Suprapubic skin (tissue), 4 donors: Measurements from ENCODE around the gene MROH2B. TPM values are rescaled to one million over a fixed set of nuclear protein-coding genes. Genes with fewer than 3 reads are reported as not detected.

Source experiments
- DNase-seq, 2 donors: peaks; one replicate each; pipeline ENCODE4 v3.0.0-alpha.2; 2019; ENCODE audit warnings: low spot score in 2 of 2
- H3K27ac ChIP-seq: fragments of 200-600 bp; sonication (generic); one replicate; pipeline ENCODE4 v1.5.1; 2019
- H3K27me3 ChIP-seq: fragments of 200-600 bp; sonication (generic); one replicate; pipeline ENCODE4 v1.5.1; 2019
- H3K36me3 ChIP-seq: fragments of 200-600 bp; sonication (generic); one replicate; pipeline ENCODE4 v1.5.1; 2019
- H3K4me1 ChIP-seq: fragments of 200-600 bp; sonication (generic); one replicate; pipeline ENCODE4 v1.5.1; 2019
- H3K4me3 ChIP-seq: fragments of 200-600 bp; sonication (generic); one replicate; pipeline ENCODE4 v1.5.1; 2019; ENCODE audit warnings: mild to moderate bottlenecking
- H3K9me3 ChIP-seq: fragments of 200-600 bp; sonication (generic); one replicate; pipeline ENCODE4 v1.5.1; 2019
- EP300 ChIP-seq: sonication (generic); formaldehyde crosslinking; IDR thresholded peaks from one replicate; pipeline ENCODE4 v1.6.1; 2017; ENCODE audit warnings: antibody characterized with exemption
- POLR2A ChIP-seq, 2 donors: fragments of 450-650 bp; IDR thresholded peaks; one replicate each; pipeline ENCODE4 v1.6.1; 2017; ENCODE audit warnings: antibody characterized with exemption in 2 of 2, mild to moderate bottlenecking in 2 of 2, moderate library complexity in 2 of 2
- POLR2AphosphoS5 ChIP-seq, 3 donors: sonication (generic); formaldehyde crosslinking; IDR thresholded peaks; one replicate each; pipeline ENCODE4 v1.6.1; 2017; ENCODE audit warnings: antibody characterized with exemption in 3 of 3
- WGBS: methylation state at CpG from one replicate; pipeline ENCODE4 v1.1.5; 2018; 5-methylcytosine and 5-hydroxymethylcytosine counted together
- total RNA-seq, 4 donors: library from RNA; depleted of rRNA; stranded (reverse); fragments of >200 nt; gene quantifications; one replicate each; pipeline ENCODE4 v1.1.0, GENCODE V29; 2016
- TF ChIP-seq, protein P1 (sequence below), 2 donors: fragments of 200-600 bp in 1 of 2; fragments of 450-650 bp in 1 of 2; sonication (generic) in 1 of 2; IDR thresholded peaks; one replicate each; pipeline ENCODE4 v1.5.1; 2016 to 2019; ENCODE audit warnings: antibody characterized with exemption in 2 of 2, mild to moderate bottlenecking in 1 of 2, moderate library complexity in 1 of 2

The MROH2B gene
- total RNA-seq, 4 donors from 2014 or later: not detected

- H3K27ac ChIP-seq: no peak overlapping the region
- H3K27me3 ChIP-seq: no peaks in the 10 kb centered on the region
- no peaks in the 10 kb centered on the region for H3K4me1 ChIP-seq
- no peak overlapping the region for H3K4me3 ChIP-seq
- DNase-seq: no peak
- 65% methylated on average over 6 of the region's 6 CpGs for WGBS
- no peaks in the 10 kb centered on the region for H3K9me3 ChIP-seq
- TF ChIP-seq, protein P1, sequence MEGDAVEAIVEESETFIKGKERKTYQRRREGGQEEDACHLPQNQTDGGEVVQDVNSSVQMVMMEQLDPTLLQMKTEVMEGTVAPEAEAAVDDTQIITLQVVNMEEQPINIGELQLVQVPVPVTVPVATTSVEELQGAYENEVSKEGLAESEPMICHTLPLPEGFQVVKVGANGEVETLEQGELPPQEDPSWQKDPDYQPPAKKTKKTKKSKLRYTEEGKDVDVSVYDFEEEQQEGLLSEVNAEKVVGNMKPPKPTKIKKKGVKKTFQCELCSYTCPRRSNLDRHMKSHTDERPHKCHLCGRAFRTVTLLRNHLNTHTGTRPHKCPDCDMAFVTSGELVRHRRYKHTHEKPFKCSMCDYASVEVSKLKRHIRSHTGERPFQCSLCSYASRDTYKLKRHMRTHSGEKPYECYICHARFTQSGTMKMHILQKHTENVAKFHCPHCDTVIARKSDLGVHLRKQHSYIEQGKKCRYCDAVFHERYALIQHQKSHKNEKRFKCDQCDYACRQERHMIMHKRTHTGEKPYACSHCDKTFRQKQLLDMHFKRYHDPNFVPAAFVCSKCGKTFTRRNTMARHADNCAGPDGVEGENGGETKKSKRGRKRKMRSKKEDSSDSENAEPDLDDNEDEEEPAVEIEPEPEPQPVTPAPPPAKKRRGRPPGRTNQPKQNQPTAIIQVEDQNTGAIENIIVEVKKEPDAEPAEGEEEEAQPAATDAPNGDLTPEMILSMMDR (IDR thresholded peaks at IDR 0.05): no peak
- TF ChIP-seq EP300: no peak
- TF ChIP-seq POLR2A (IDR thresholded peaks at IDR 0.05): no peak
- TF ChIP-seq POLR2AphosphoS5 (IDR thresholded peaks at IDR 0.05): no peak
- H3K36me3 ChIP-seq: no peaks in the 10 kb centered on the region
Measured at GRCh38 chr5:41065691-41066335, 5.3 kb downstream of the MROH2B start.

GRCh38 chr5:41057940-41058339 lies 13.2 kb downstream of the MROH2B start:
- 92% methylated on average over 9 of the region's 9 CpGs for WGBS
- no peak for DNase-seq
- no peaks in the 10 kb centered on the region for H3K27me3 ChIP-seq
- no peak overlapping the region for H3K4me3 ChIP-seq
- H3K9me3 ChIP-seq: no peaks in the 10 kb centered on the region
- no peaks in the 10 kb centered on the region for H3K4me1 ChIP-seq
- no peak for TF ChIP-seq POLR2A (IDR thresholded peaks at IDR 0.05)
- TF ChIP-seq, protein P1 (IDR thresholded peaks at IDR 0.05): no peak
- no peak for TF ChIP-seq EP300
- no peak for TF ChIP-seq POLR2AphosphoS5 (IDR thresholded peaks at IDR 0.05)
- no peaks in the 10 kb centered on the region for H3K36me3 ChIP-seq
- H3K27ac ChIP-seq: no peak overlapping the region

- Histone ChIP-seq H3K27me3 (no peaks in the 10 kb centered on the region), H3K4me3 (no peak overlapping the region), H3K36me3 (no peaks in the 10 kb centered on the region), H3K9me3 (no peaks in the 10 kb centered on the region), H3K4me1 (no peaks in the 10 kb centered on the region), H3K27ac (no peak overlapping the region)
- TF ChIP-seq POLR2A (IDR thresholded peaks at IDR 0.05) (no peak), POLR2AphosphoS5 (IDR thresholded peaks at IDR 0.05) (no peak), EP300 (no peak)
- TF ChIP-seq, protein P1 (IDR thresholded peaks at IDR 0.05): no peak
- WGBS: 69% methylated on average over 1 of the region's 5 CpGs
- DNase-seq: no peak
Measured at GRCh38 chr5:41057231-41057630, 13.9 kb downstream of the MROH2B start.

DNA sequence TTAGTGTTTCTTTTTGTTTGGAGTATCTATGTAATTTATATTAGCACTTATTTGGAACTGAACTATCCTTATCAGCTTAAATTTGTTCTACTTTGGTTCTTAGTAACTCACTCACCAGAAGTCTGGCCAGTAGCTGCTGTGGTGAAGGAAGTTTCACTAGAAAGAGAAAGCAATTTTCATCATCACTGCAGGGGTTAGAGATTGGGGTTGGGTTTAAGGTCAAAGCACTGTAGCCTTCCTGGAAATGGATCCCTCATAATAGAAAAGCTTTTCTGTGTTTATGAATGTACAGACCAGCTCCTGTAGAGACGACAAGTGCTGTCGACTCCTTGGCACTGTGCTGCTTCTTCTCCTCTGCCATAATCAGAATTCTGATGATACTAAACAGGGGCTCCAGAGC lies 22.2 kb downstream of the MROH2B start:
- DNase-seq: no peak
- H3K4me3 ChIP-seq: no peak overlapping the region
- no peaks in the 10 kb centered on the region for H3K36me3 ChIP-seq
- H3K27me3 ChIP-seq: no peaks in the 10 kb centered on the region
- H3K27ac ChIP-seq: no peak overlapping the region
- no peaks in the 10 kb centered on the region for H3K4me1 ChIP-seq
- no peaks in the 10 kb centered on the region for H3K9me3 ChIP-seq
- TF ChIP-seq EP300 (no peak), POLR2A (IDR thresholded peaks at IDR 0.05) (no peak), POLR2AphosphoS5 (IDR thresholded peaks at IDR 0.05) (no peak)
- TF ChIP-seq, protein P1 (IDR thresholded peaks at IDR 0.05): no peak
- WGBS: 42% methylated on average over 2 of the region's 2 CpGs

GRCh38 chr5:41043109-41043747 lies 27.9 kb downstream of the MROH2B start:
- TF ChIP-seq, protein P1 (IDR thresholded peaks at IDR 0.05): no peak
- TF ChIP-seq EP300 (no peak), POLR2AphosphoS5 (IDR thresholded peaks at IDR 0.05) (no peak), POLR2A (IDR thresholded peaks at IDR 0.05) (no peak)
- no peaks in the 10 kb centered on the region for H3K27me3 ChIP-seq
- WGBS: 72% methylated on average over 1 of the region's 1 CpG

More at GRCh38 chr5:41043109-41043747, 27.9 kb downstream of the MROH2B start:
- no peak for DNase-seq
- H3K9me3 ChIP-seq: no peaks in the 10 kb centered on the region
- no peaks in the 10 kb centered on the region for H3K36me3 ChIP-seq
- no peaks in the 10 kb centered on the region for H3K4me1 ChIP-seq
- no peak overlapping the region for H3K4me3 ChIP-seq
- no peak overlapping the region for H3K27ac ChIP-seq
